COLO829 (cell line): Measurements from ENCODE around the gene PTPRG.

ENCODE experiments used
- DNase-seq: peaks from one replicate; pipeline ENCODE4 v3.0.0; 2012; ENCODE audit warnings: low spot score

The PTPRG gene

GRCh38 chr3:61618871-61619270 is 57.5 kb downstream of the PTPRG start:
- no peak for DNase-seq

DNA sequence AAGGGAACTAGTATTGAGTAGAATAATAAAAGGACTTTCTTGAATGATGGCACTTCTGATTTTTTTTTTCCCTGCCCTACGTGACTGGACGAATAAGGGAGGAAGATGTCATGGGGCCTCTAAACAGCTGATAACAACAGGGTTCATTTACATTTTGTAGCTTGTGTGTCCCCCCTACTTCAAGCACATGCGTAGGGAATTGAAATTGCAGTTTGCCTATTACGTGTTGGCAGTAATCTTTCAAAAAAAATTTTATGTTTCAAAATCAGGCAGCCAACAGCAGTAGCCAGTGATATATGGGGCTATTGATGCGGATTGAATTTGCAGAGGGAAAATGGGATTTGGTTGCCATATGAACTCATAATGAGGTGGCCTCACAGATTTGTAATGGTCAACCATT is 58.7 kb downstream of the PTPRG start:
- DNase-seq = no peak

DNA sequence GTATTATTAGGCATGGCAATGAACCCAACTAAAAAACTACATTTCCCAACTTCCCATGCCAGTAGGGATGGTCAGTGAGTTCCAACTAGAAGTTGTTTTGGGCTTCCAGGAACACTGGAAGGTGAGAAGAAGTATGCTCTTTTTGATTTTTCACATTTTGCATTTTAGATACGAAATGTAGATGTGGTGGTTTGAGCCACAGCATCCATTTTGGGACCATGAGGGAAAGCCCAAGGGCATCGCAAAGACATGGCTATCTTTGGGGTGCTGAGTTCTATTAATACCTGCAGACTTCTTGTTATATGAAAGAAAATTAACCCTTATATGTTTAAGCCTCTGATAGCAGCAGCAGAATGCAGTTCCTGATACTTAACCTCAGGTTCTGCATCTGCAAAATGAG is 62.9 kb downstream of the PTPRG start:
- no peak for DNase-seq

GRCh38 chr3:61625429-61625828 is 64.1 kb downstream of the PTPRG start:
- DNase-seq = no peak

GRCh38 chr3:61626484-61626883 is 65.1 kb downstream of the PTPRG start:
- DNase-seq = no peak

DNA sequence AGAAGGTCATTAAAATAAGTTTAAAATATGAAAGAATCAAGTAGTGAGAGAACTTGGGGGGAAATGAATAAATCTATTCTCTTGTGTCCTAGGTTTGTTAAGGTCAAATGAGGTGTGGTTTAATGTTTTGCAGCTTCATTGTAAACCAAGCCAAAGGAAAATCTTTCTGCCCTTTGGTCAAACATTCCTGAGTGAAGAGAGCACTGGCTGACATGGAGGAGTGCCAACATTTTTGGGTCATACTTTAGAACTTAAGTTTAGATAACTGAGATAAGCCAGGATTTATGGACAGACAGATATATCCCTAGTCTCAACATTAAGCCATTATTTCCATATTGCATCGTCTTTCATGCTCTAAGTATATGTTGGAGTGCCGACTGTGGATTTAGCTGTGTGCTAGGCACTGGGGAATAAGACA is 66.4 kb downstream of the PTPRG start:
- peak; percentile 87 for DNase-seq

DNA sequence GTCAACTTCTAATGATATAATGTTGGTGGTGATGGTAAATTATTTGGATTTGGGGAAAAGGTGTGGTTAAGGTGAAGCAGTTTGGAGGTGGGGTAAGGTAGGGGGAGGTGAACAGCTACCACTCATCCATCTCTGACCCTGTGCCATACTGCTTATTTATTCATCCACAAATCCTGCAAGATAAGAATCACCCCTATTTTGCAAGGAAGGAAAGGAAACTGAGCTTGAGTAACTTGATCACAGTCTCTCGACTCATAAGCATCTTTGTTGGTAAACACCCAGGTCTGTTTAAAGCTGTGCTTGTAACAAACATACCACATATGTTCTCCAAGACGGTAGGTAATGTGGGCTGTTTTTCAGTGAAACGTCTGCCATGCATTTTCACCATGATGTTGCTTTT is 67.3 kb downstream of the PTPRG start:
- DNase-seq = no peak

DNA sequence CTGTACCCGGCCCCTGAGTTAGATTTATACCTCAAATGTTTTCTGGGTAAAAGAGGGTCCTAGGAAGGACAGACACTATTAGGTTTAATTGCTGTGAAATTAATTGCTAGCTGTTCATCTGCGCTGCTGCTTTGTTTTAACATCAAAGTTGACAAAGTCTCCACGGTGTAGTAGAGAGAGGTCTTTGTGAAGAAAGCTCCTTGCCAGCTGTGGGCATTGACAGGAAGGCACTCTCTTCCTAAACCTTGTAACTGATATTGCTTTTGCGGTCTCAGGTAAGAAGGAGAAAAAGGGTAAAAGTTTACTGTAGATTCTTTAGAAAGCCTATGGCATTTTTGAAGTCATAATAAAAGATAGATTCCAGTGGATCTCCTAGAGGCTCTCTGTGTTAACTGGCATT is 68.1 kb downstream of the PTPRG start:
- DNase-seq = no peak

GRCh38 chr3:61631108-61631769 is 69.9 kb downstream of the PTPRG start:
- no peak for DNase-seq

- no peak for DNase-seq
These were observed 71.3 kb downstream of the PTPRG start for GRCh38 chr3:61632568-61633175.

DNA sequence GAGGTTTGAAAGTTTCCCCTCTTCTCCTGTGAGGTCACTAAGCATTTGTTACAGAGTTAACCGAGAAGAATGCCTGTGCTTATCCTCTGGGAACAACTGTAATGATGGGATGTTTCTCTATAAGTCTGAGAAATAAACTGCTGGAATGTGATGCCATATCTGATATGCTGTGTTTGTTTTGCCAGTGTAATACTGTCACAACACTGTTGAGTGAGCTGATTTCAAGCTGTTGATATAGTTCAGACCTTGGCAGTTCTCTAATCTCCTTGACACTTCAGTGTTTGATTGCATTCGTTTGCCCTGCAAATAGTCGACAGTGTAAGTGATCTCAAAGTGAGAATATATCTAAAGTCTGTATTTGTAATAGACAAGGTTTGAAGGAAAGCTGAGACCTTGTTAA is 73.3 kb downstream of the PTPRG start:
- DNase-seq = no peak

DNA sequence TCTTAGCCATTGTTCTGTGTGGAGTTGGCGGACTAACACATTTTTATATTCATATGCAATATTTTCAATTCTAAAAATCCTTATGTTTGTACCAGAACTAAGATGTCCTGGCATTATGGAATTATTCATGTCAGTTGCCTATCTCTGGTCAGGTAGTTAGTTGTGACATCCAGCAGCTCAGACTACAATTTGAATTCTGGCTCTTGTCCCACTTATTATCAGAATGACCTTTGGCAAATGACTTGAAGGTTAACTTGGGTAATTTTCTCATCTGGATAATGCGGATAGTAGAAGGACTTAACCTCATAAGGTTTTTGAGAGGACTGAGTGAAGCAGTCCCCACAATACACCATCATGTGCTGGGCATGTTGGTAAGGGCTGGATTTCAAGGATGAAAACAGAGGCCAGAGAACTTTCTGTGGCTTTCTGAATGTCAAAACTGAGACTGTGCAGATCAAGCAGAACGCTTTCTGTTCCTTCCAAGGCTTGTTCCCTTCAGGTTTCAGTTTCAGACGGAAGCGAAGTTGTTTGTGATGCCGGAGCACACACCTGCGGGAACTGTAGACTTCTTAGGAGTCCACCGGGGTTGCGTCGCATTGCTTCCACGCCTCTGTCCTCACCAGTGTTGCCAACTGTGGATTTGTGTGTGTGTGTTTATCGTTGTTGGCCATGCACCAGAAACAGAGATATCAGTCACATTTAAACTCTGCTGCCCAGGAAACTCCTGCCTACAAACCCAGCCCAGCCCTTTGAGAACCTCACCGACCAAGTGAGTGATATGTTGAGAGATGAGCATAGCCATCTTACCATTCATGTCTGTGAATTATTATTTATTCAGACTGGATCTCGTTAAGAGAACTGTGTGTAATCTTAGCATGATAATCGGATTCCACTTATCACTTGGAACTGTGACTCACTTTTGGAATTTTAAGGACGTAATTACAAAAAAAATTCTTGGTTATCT is 76.0 kb downstream of the PTPRG start:
- DNase-seq = peak; percentile 53

GRCh38 chr3:61638741-61639140 is 77.4 kb downstream of the PTPRG start:
- no peak for DNase-seq

- no peak for DNase-seq
These were observed 78.6 kb downstream of the PTPRG start for GRCh38 chr3:61639991-61640390.

GRCh38 chr3:61645148-61645547 is 83.8 kb downstream of the PTPRG start:
- no peak for DNase-seq

DNA sequence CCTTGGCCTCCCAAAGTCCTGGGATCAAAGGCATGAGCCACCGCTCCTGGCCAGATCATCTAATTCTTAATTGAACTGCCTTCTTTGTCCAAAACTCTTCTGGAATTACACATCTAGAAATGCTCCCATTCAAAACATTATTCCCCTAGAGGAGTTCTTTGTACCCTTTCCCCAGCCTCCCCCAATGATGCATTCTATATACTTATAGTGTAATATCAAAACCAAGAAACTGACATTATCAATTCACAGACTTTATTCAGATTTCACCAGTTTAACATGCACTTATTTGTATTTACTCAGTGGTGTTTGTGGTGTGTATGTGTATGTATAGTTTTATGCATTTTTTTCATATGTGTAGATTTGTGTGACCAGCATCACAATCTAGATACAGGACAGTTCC is 85.0 kb downstream of the PTPRG start:
- no peak for DNase-seq

- DNase-seq = no peak
These were observed 85.6 kb downstream of the PTPRG start for GRCh38 chr3:61646851-61647525.

DNA sequence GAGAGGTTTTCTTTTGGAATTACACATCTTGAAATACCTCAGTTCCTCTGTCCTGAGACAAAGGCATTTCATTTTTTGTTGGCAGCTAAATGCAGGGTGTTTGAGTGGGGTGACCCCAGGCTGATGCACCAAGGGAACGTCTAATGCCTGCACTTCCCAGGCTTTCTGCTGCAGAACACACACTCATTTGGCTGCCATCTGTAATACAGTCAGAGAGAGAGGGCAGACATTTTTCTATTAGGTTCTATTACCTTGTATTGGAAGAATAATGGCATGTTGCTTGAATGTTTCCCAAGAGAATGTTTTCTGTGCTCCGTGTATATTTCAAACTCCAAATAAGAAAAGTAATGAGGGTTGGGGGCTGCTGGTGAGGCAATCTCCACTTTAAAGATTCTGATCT is 87.1 kb downstream of the PTPRG start:
- DNase-seq = no peak

DNA sequence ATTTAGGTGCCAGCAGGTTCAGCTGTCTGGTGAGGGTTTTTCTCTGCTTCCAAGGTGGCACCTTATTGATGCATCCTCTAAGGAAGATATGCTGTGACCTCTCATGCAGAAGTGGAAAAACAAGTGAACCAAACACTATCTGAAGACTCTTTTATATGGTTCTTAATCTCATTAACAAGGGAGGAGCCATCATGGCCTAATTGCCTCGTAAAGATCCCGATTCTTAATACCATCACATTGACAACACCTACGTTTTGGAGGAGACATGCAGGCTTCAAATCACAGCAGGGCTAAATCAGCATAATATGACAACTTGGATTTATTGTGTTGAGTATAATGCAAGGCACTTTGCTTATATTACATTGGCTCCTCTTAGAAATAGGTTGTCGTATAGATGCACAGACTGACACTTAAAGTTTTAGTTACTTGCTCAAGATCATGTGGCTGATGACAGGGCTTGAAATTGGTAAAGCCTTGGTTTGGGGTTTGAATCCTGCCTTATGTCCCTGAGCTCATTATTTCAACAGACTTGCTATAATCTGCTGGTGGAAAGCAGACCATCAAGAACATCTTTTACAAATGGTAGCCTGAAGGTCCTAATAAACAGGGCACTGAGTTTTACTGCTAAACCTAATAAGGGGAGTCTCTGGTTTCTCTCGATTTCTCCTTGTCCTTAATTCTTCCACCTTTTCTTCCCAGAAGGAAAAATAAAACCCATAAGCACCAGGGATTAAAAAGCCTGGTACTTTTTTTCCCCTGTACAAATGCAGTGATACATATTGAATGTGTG is 88.2 kb downstream of the PTPRG start:
- no peak for DNase-seq

- no peak for DNase-seq
These were observed 88.9 kb downstream of the PTPRG start for GRCh38 chr3:61650276-61650675.

GRCh38 chr3:61650719-61651410 is 89.5 kb downstream of the PTPRG start:
- no peak for DNase-seq
